Endometrium (tissue), 2 donors: ENCODE measurements around the gene CEP192.
A peak's percentile ranks its signal among the peaks of the same experiment; 100 is the strongest.

Experiments used
- FAIRE-seq: peaks from 2 replicates; lab custom pipeline; 2012; peaks lifted over from hg19 to GRCh38; lab: Jason Lieb, UNC
- donor health status: control.
- donor health status: control.

The CEP192 gene

GRCh38 chr18:13100942-13101658 is 109.9 kb downstream of the CEP192 start:
- no peak for FAIRE-seq

GRCh38 chr18:13101659-13102197 is 110.6 kb downstream of the CEP192 start:
- no peak for FAIRE-seq

DNA sequence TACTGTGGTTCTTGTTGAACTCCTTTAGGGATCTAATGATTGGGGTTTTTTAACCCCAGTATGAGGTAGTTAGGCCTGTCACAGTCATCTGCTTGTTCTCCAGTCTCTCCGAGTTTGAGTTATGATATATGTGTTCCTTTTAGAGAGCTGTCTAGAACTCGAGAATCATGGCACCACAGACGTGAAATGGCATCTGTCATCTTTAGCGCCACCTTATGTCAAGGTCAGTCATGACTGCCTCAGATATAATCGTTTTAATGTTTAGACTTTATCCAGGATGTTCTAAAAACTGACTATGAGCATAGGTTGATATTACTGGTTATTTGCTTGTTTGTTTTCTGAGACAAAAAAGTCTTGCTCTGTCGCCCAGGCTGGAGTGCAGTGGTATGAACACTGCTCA is 112.2 kb downstream of the CEP192 start:
- no peak for FAIRE-seq

DNA sequence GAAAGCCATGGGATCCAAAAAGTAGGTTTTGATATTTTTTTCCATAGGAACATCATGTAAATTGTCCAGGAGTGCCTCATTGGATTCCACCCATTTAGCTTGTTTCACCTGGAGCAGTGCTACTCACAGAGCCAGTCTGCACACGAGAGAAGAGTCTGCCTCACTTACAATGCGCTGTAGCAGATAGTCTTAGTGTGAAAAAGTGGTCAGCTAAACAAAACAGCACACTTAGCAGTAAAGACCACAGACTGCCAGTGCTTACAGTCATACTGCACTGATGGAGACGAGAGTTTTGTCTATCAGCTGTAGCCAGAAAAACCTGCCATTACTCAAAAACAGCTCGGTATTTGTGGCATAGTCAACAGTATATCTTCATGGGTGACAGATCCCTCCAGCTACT is 113.9 kb downstream of the CEP192 start:
- no peak for FAIRE-seq

GRCh38 chr18:13107074-13107473 is 115.9 kb downstream of the CEP192 start:
- no peak for FAIRE-seq

DNA sequence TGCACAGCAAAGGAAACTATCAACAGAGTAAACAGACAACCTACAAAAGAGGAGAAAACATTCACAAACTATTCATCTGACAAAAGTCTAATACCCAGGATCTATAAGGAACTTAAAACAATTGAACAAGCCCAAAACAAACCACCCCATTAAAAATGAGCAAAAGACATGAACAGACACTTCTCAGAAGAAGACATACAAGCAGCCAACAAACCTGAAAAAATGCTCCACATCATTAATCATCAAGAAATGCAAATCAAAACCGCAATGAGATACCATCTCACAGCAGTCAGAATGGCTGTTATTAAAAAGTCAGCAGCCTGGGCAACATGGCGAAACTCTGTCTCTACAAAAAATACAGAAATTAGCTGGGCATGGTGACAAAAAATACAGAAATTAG is 117.2 kb downstream of the CEP192 start:
- FAIRE-seq, result no peak

- FAIRE-seq, result no peak
Measured at GRCh38 chr18:13110559-13110958, 119.4 kb downstream of the CEP192 start.

- no peak for FAIRE-seq
Measured at GRCh38 chr18:13112982-13113381, 121.8 kb downstream of the CEP192 start.

GRCh38 chr18:13120255-13120654 is 129.1 kb downstream of the CEP192 start:
- no peak for FAIRE-seq

DNA sequence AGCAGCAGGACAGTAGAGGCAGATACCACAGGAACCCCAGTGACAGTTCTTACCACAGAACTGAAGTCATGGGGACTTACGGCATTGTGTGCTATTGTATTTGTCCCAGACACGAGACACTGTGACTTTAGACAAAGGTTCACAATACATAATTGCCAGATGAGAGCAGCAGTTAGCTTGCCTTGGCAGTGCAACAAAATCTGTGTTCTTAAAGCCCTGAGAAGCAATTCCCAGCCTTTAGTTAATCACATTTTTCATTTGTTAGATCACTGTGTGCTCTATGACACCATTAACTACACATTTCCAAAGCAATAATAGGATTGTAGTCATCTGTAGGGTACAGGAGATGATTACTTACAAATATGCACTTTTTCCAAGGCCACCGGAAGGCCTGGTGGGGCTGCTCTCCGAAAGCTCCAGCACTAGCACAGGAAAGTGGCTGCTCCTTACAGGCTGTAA is 129.8 kb downstream of the CEP192 start:
- FAIRE-seq, result no peak

- no peak for FAIRE-seq
Measured at GRCh38 chr18:13124411-13124810, 133.2 kb downstream of the CEP192 start.

GRCh38 chr18:13125191-13125590 is 134.0 kb downstream of the CEP192 start:
- FAIRE-seq, result no peak

DNA sequence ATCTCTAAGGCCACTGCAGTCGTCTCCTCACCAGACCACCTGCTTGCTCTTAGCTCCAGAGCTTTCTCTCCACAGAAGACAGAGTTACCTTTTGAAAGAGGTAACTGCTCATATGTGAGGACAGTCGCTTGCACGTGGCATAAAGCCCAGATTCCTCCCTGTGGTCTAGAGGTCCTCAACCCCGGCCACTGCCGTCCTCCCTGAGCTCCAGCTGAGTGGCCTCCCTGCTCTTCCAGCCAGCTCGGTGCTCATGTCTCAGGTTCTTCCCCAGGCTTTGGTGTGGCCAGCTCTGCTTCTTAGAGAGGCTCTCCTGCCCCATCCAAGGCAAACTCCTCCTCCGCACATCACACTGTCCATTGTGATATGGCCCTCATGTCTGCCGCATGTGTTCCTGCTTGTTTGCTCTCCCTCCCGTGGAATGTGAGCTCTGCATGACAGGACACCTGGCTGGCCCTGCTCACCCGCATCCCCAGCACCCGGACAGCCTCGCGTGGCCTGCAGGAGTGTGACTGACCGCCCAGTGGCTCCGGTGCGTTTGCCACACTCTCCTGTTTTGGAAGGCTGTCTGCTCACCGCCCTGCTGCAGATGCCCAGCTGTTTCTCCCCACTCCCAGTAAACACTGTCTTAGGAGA is 135.9 kb downstream of the CEP192 start:
- no peak for FAIRE-seq

- no peak for FAIRE-seq
Measured at GRCh38 chr18:13131283-13131682, 140.1 kb downstream of the CEP192 start.

- no peak for FAIRE-seq
Measured at GRCh38 chr18:13134551-13135401, 143.6 kb downstream of the CEP192 start.

- FAIRE-seq, result no peak
Measured at GRCh38 chr18:13136056-13136903, 145.1 kb downstream of the CEP192 start.

DNA sequence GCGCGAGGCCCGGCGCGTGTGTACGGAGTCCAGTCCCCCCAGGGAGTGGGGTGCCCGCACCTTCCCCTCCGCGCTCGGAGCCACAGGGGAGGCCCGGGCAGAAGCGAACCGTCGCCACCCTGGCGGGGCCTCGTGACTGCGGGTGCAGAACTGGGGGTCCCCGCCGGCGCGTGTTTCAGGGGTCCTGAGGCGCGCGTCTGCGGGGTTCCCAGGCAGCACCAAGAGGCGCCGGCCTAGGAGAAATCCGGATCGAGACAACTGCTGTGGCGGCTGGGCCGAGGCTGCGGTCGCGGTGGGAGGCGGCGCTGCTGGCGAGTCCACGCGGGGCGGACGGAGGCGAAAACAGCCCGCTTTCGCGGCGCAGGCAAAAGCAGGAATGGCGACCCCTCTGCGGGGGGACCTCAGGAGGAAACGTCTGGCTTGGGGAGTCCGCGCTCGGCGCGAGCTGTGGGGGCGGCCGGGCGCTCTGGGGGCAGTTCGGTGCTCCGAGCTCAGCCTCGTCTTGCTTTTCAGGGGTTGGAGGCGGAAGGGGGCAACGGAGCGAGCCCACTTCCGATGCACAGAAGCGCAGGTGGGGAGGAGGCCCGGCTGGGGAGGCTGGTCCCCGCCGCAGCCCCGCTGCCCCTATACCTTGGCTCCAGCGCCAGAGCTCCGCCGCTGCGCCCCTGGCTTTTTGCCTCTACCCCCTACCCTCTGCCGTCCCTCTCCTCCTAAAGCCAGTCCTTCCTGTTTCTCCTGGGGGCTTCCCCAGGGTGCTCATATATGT is 145.9 kb downstream of the CEP192 start:
- no peak for FAIRE-seq

DNA sequence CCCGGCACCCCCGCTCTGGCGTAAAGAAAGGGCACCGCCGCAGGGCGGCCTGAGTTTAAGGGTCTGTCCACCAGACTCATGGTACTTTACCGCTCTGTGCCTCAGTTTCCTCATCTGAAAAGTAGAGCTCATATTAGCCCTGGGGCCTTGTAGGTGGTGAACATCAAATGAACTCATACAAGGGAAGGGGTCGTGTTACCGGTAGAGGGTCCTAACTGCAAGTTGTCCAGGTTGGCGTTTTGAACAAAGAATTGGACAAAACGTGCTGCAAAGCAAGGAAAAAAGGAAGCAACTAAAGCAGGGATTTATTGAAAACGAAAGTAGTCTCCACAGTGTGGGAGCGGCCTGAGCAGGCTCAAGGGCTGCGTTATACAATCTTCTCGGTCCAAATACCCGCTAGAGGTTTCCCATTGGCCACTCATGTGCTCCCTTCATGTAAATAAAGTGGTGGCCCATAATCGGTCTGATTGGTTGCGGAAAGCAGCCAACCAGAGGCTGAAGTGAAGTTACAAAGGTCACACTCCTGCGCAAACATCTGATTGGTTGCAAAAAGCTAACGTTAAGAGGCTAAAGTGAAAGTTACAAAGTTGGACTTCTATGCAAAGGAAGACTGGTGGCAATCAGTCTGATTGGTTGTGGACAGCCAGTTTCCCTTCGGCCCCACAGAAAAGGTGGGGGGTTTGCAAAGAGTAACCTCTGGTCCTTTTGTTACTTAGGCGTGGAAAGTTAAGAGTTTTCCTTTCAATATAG is 146.7 kb downstream of the CEP192 start:
- FAIRE-seq, result peak; percentile 88

DNA sequence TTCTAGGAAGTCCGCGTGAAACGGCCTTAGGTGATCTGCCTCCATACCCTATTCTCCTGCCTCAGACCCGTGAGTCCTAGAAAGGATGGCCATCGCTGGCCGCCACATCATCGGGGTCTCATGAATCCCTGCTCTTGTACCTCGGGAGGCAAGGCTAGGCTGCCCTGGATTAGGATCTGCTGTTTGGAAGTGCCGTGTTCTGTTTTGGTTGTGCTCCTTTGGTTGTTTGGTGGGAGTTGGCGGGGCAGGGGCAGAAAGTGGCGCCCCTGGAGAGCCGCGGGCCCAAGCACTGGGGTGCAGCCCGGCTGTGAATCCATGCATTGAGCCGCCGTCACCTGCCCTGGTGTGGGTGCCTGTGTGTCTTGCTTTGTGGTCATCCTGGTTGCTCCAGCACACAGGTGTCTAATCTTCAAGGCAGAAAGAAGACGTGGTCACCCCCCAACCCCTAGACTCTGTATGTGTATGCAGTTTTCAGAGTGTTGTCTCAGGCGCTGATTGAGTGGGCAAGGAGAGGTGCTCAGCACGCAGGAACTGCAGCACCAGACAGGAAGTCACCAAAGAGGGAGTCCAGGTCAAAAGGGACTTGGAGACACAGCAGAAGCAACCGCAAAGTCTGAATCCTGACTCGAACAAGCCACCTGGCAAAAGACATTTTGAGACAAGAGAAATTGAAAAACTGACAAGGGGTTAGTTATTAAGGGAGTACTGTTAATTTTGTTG is 147.4 kb downstream of the CEP192 start:
- FAIRE-seq, result no peak
